ENCODE data around the gene SUN2. TPM values are rescaled to one million over a fixed set of nuclear protein-coding genes. Genes with fewer than 3 reads are reported as not detected.

The SUN2 gene
- total and polyA plus RNA-seq, 7 experiments from 2014 or later = 397 to 977 (median 558) TPM

- Mint-ChIP-seq H3K9me3 (peaks cover 0 to 8% (median 0%) of the 10 kb centered on the region in 11 donors), H3K27me3 (no peaks in the 10 kb centered on the region), H3K27ac (peak overlapping the region; percentile 79 to 91 (median 87)), H3K4me1 (peaks cover 25 to 65% (median 52%) of the 10 kb centered on the region in 7 donors), H3K36me3 (peaks cover 0 to 42% (median 23%) of the 10 kb centered on the region in 5 donors), H3K4me3 (peak overlapping the region in 4 of 10 donors; percentile 14 to 48 (median 22))
- ChIA-PET POLR2A (interaction anchor here (0.5 to 31.4 kb wide), 12 partner anchors 10 to 117 kb away, joined by 3 to 1007 read pairs (median 4); partner anchors contain the start of genes GTPBP1, NPTXR, SUN2 and TOMM22), CTCF (interaction anchor here (0.9 to 3.4 kb wide), 18 partner anchors 9 to 137 kb away, joined by 3 to 24 read pairs (median 5); no protein-coding TSS in a partner anchor)
- Histone ChIP-seq H3K27me3 (ENCODE audit: control insufficient read depth in 2 of 2, insufficient read depth in 2 of 2, low read length in 2 of 2) (no peaks in the 10 kb centered on the region), H3K4me3 (ENCODE audit: low read length) (no peak overlapping the region), H3K4me1 (ENCODE audit: control insufficient read depth in 2 of 2, insufficient read depth in 2 of 2, low read length in 2 of 2) (peaks cover 20 to 23% of the 10 kb centered on the region in 2 donors), H3K9me3 (ENCODE audit: control insufficient read depth in 2 of 3, low read length in 3 of 3) (no peaks in the 10 kb centered on the region), H3K36me3 (ENCODE audit: control insufficient read depth in 2 of 3, insufficient read depth in 3 of 3, low read length in 3 of 3) (peaks cover 37 to 87% (median 48%) of the 10 kb centered on the region in 3 experiments), H3K27ac (ENCODE audit: low read depth, low read length) (peak overlapping the region; percentile 37)
- ATAC-seq (peak; percentile 13), DNase-seq (peak in 1 of 9 donors; percentile 28)
- intact Hi-C loops (cut with micrococcal nuclease) = loop anchor here (1.0 to 2.0 kb wide), 5 partner anchors 17 to 135 kb away; no protein-coding TSS in a partner anchor
Observed at GRCh38 chr22:38733724-38734381, 21.9 kb downstream of the SUN2 start.

GRCh38 chr22:38733329-38733723 lies 22.5 kb downstream of the SUN2 start:
- CTCF ChIA-PET = interaction anchor here (0.9 to 3.4 kb wide), 17 partner anchors 9 to 137 kb away, joined by 3 to 24 read pairs (median 4); no protein-coding TSS in a partner anchor
- ATAC-seq = peak; percentile 67
- peaks cover 0 to 8% (median 0%) of the 10 kb centered on the region in 11 donors for H3K9me3 Mint-ChIP-seq

GRCh38 chr22:38732251-38732815 lies 23.5 kb downstream of the SUN2 start:
- Mint-ChIP-seq H3K4me3 (no peak overlapping the region), H3K27ac (peak overlapping the region in 8 of 9 donors; percentile 68 to 91 (median 86)), H3K36me3 (peaks cover 0 to 40% (median 16%) of the 10 kb centered on the region in 5 donors), H3K27me3 (no peaks in the 10 kb centered on the region), H3K9me3 (peaks cover 0 to 8% (median 0%) of the 10 kb centered on the region in 11 donors), H3K4me1 (peaks cover 18 to 53% (median 46%) of the 10 kb centered on the region in 7 donors)
- ChIA-PET POLR2A (interaction anchor here (0.5 to 31.4 kb wide), 12 partner anchors 8 to 139 kb away, joined by 3 to 1007 read pairs (median 6); partner anchors contain the start of genes CBX6, GTPBP1, NPTXR and SUN2), CTCF (interaction anchor here (0.5 to 3.4 kb wide), 18 partner anchors 10 to 847 kb away, joined by 3 to 24 read pairs (median 3); no protein-coding TSS in a partner anchor)
- H3K4me3 ChIP-seq (ENCODE audit: low read length) = no peak overlapping the region
- peak overlapping the region; percentile 1 for H3K27ac ChIP-seq (ENCODE audit: low read depth, low read length)
- H3K36me3 ChIP-seq (ENCODE audit: control insufficient read depth in 2 of 3, insufficient read depth in 3 of 3, low read length in 3 of 3) = peaks cover 34 to 87% (median 42%) of the 10 kb centered on the region in 3 experiments
- DNase-seq (peak in 1 of 9 donors; percentile 28), ATAC-seq (no peak)
- no peaks in the 10 kb centered on the region for H3K27me3 ChIP-seq (ENCODE audit: control insufficient read depth in 2 of 2, insufficient read depth in 2 of 2, low read length in 2 of 2)
- intact Hi-C loops (cut with micrococcal nuclease) = no loop called here
- H3K9me3 ChIP-seq (ENCODE audit: control insufficient read depth in 2 of 3, low read length in 3 of 3) = no peaks in the 10 kb centered on the region
- H3K4me1 ChIP-seq (ENCODE audit: control insufficient read depth in 2 of 2, insufficient read depth in 2 of 2, low read length in 2 of 2) = peaks cover 5 to 13% of the 10 kb centered on the region in 2 donors

More at GRCh38 chr22:38733329-38733723, 22.5 kb downstream of the SUN2 start:
- Histone ChIP-seq H3K4me1 (ENCODE audit: control insufficient read depth in 2 of 2, insufficient read depth in 2 of 2, low read length in 2 of 2) (peaks cover 15 to 18% of the 10 kb centered on the region in 2 donors), H3K27ac (ENCODE audit: low read depth, low read length) (peak overlapping the region; percentile 54), H3K27me3 (ENCODE audit: control insufficient read depth in 2 of 2, insufficient read depth in 2 of 2, low read length in 2 of 2) (no peaks in the 10 kb centered on the region), H3K9me3 (ENCODE audit: control insufficient read depth in 2 of 3, low read length in 3 of 3) (no peaks in the 10 kb centered on the region), H3K4me3 (ENCODE audit: low read length) (no peak overlapping the region), H3K36me3 (ENCODE audit: control insufficient read depth in 2 of 3, insufficient read depth in 3 of 3, low read length in 3 of 3) (peaks cover 37 to 87% (median 43%) of the 10 kb centered on the region in 3 experiments)
- POLR2A ChIA-PET = interaction anchor here (0.5 to 31.4 kb wide), 11 partner anchors 9 to 118 kb away, joined by 3 to 1007 read pairs (median 4); partner anchors contain the start of genes GTPBP1, NPTXR, SUN2 and TOMM22
- Mint-ChIP-seq H3K4me3 (peak overlapping the region in 4 of 10 donors; percentile 11 to 51 (median 40)), H3K27ac (peak overlapping the region; percentile 76 to 91 (median 87)), H3K4me1 (peaks cover 25 to 63% (median 53%) of the 10 kb centered on the region in 7 donors), H3K27me3 (no peaks in the 10 kb centered on the region), H3K36me3 (peaks cover 0 to 45% (median 23%) of the 10 kb centered on the region in 5 donors)
- DNase-seq = peak in 5 of 9 donors; percentile 37 to 55 (median 49)
- intact Hi-C loops (cut with micrococcal nuclease) = loop anchor here in 1 of 2 donors (1.0 kb wide), 3 partner anchors 25 to 136 kb away; no protein-coding TSS in a partner anchor

- peaks cover 0 to 8% (median 0%) of the 10 kb centered on the region in 11 donors for H3K9me3 Mint-ChIP-seq
- H3K4me3 Mint-ChIP-seq = no peak overlapping the region
- peak overlapping the region; percentile 68 to 95 (median 87) for H3K27ac Mint-ChIP-seq
- intact Hi-C loops (cut with micrococcal nuclease) = no loop called here
- H3K4me1 Mint-ChIP-seq = peaks cover 12 to 50% (median 40%) of the 10 kb centered on the region in 7 donors
- ATAC-seq (no peak), DNase-seq (no peak)
- H3K27me3 ChIP-seq (ENCODE audit: control insufficient read depth in 2 of 2, insufficient read depth in 2 of 2, low read length in 2 of 2) = no peaks in the 10 kb centered on the region
- peaks cover 32 to 87% (median 47%) of the 10 kb centered on the region in 3 experiments for H3K36me3 ChIP-seq (ENCODE audit: control insufficient read depth in 2 of 3, insufficient read depth in 3 of 3, low read length in 3 of 3)
- ChIA-PET POLR2A (interaction anchor here (1.0 to 31.4 kb wide), 10 partner anchors 8 to 140 kb away, joined by 3 to 1007 read pairs (median 4); partner anchors contain the start of genes CBX6, GTPBP1, NPTXR and SUN2), CTCF (interaction anchor here (0.5 to 3.4 kb wide), 6 partner anchors 9 to 37 kb away, joined by 3 to 24 read pairs (median 6); no protein-coding TSS in a partner anchor)
- H3K4me1 ChIP-seq (ENCODE audit: control insufficient read depth in 2 of 2, insufficient read depth in 2 of 2, low read length in 2 of 2) = peaks cover 5 to 13% of the 10 kb centered on the region in 2 donors
- H3K27me3 Mint-ChIP-seq = no peaks in the 10 kb centered on the region
- H3K36me3 Mint-ChIP-seq = peaks cover 0 to 41% (median 10%) of the 10 kb centered on the region in 5 donors
- H3K9me3 ChIP-seq (ENCODE audit: control insufficient read depth in 2 of 3, low read length in 3 of 3) = no peaks in the 10 kb centered on the region
- no peak overlapping the region for H3K4me3 ChIP-seq (ENCODE audit: low read length)
- H3K27ac ChIP-seq (ENCODE audit: low read depth, low read length) = peak overlapping the region; percentile 1
Observed at GRCh38 chr22:38731703-38732161, 24.1 kb downstream of the SUN2 start.

GRCh38 chr22:38730411-38730871 lies 25.4 kb downstream of the SUN2 start:
- H3K9me3 Mint-ChIP-seq = peaks cover 0 to 8% (median 0%) of the 10 kb centered on the region in 11 donors
- Histone ChIP-seq H3K27me3 (ENCODE audit: control insufficient read depth in 2 of 2, insufficient read depth in 2 of 2, low read length in 2 of 2) (no peaks in the 10 kb centered on the region), H3K4me1 (ENCODE audit: control insufficient read depth in 2 of 2, insufficient read depth in 2 of 2, low read length in 2 of 2) (peaks cover 5 to 10% of the 10 kb centered on the region in 2 donors), H3K27ac (ENCODE audit: low read depth, low read length) (peak overlapping the region; percentile 11), H3K36me3 (ENCODE audit: control insufficient read depth in 2 of 3, insufficient read depth in 3 of 3, low read length in 3 of 3) (peaks cover 24 to 87% (median 50%) of the 10 kb centered on the region in 3 experiments), H3K9me3 (ENCODE audit: control insufficient read depth in 2 of 3, low read length in 3 of 3) (no peaks in the 10 kb centered on the region), H3K4me3 (ENCODE audit: low read length) (no peak overlapping the region)
- peaks cover under 1 to 47% (median 13%) of the 10 kb centered on the region in 5 donors for H3K36me3 Mint-ChIP-seq
- no peaks in the 10 kb centered on the region for H3K27me3 Mint-ChIP-seq
- no peak for DNase-seq
- POLR2A ChIA-PET = interaction anchor here (1.3 to 31.4 kb wide), 5 partner anchors 6 to 113 kb away, joined by 3 to 1007 read pairs (median 5); partner anchors contain the start of gene SUN2
- peaks cover 9 to 44% (median 30%) of the 10 kb centered on the region in 7 donors for H3K4me1 Mint-ChIP-seq
- H3K4me3 Mint-ChIP-seq = peak overlapping the region in 3 of 10 donors; percentile 24 to 54 (median 44)
- intact Hi-C loops (cut with micrococcal nuclease) = no loop called here
- no peak for ATAC-seq
- peak overlapping the region; percentile 5 to 95 (median 86) for H3K27ac Mint-ChIP-seq
- CTCF ChIA-PET = interaction anchor here (0.6 to 2.5 kb wide), 3 partner anchors 8 to 1067 kb away, joined by 3 to 8 read pairs (median 4); no protein-coding TSS in a partner anchor
